GM12892 (cell line): ENCODE measurements around the gene PGGT1B.

Experiments
- POLR2A ChIP-seq: IDR thresholded peaks from 2 replicates; pipeline ENCODE4 v1.6.1; 2011; ENCODE audit warnings: low read depth, low read length, control low read depth
- TAF1 ChIP-seq: IDR thresholded peaks from 2 replicates; pipeline ENCODE4 v1.6.1; 2011; ENCODE audit warnings: low read depth, mild to moderate bottlenecking, control low read depth, low read length, borderline replicate concordance

- no peak for TF ChIP-seq POLR2A
- no peak for TF ChIP-seq TAF1
Observed at GRCh38 chr5:115191474-115192031, 71.1 kb downstream of the PGGT1B start.
